GM21825 (cell line): ENCODE results near the gene ZKSCAN1.

ENCODE experiments used
- ATAC-seq: cut with Tn5 transposase; IDR thresholded peaks from one replicate; pipeline ENCODE4 v1.9.1; 2021; ENCODE audit warnings: mild to moderate bottlenecking, moderate library complexity; ENCODE audit not compliant: unreplicated experiment

Gene ZKSCAN1

DNA sequence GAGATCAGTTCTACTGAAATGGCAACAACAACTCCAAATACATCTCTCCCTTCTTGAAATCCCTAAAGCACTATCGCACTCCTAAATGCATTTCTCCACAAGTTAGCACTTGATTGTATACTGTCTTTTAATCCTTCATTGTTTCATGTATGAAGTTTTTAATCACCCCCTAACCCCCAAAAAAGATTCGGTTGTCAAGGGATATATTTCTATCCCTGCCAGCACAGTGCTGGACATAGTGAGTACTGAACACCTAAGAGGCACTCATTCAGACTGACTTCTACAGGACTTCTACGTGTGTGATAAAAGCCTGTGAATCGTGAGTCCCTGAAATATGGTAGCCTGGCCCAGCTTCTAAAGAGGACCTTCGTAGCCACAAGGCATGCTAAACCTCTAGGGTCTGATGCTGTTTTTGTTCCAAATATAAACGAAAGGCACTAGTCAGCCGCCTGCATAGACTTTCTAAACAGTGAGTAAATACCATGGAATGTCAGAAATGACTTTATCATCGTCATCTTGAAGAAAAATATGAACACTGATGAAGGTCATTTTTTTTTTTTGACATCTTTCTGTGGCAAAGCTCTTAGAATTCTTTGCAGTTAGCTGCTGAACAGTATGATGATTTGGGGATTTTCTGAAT is 19.6 kb downstream of the ZKSCAN1 start:
- ATAC-seq: no peak

DNA sequence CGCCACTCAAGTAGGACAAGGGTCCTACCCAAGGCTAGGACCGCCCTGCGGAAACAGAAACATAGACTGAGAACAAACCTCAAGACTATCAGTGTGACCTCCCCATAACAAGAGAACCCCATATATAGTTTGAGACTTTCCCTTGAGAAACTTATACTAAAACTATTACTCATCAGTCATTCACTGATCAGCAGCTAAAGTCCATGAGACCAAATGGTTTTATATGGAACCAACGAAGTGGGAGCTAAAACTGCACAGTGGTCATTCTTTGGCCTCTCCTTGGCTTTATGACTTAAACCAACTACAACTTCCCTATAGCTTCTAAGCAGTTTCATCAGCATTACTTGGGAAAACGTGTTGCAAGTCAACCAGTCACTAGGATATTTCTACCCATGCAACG is 20.5 kb downstream of the ZKSCAN1 start:
- ATAC-seq: no peak

DNA sequence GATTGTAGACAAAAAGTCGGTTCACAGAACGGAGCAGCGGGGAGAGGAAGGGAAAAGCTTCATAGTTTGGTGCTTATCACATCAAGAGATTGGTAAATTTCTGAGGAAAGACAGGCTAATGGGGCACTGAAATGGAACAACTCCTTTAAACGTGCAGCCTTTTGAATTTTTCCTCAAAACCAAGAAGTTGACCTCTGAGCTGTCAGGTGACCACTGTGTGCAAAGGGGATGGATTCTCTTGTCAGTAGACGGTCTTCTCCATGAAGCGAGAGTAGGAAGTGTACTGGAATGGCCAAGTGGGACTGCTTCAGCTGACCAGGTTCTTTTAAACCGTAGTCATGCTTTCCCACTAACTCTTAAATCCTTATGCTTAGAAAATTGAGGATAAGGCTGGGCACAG is 22.9 kb downstream of the ZKSCAN1 start:
- no peak for ATAC-seq

DNA sequence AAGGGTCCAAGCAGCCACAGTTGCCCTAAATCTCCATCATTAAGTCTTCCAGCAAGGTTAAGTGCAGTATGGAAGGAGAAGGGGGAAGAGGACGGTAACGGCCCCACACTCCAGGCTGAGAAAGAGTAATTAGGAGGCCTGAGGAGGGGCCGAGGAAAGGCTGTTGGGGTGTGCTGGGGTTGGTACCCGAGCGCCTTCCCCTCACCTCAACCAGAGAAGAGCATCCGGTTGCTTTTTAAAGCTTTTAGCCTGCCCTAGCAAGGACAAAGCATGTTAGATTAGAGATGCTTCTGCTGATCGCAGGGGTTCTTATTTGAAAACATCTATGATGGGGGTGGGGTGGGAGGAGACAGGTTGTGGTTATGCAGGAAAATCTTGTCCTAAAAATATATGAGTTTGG is 25.2 kb downstream of the ZKSCAN1 start:
- ATAC-seq: no peak

DNA sequence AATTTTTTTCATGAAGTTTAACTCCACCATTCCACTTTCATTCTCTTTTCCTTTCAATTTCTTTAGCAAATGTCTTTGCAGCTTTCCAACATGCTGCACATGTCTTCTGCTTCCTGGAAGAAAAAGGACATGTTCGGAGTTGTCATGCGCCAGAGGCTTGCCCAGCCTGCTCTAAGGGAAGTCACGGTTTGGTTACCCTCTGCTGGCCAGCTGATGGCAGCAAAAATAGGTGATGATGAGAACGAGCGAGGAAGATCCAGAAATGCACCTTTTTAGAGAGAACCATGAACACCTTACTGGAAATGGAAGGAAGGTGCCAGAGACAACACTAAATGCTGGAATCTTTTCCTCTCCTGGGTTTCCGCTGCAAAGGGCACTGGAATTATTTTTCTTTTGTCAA is 29.3 kb downstream of the ZKSCAN1 start:
- no peak for ATAC-seq

DNA sequence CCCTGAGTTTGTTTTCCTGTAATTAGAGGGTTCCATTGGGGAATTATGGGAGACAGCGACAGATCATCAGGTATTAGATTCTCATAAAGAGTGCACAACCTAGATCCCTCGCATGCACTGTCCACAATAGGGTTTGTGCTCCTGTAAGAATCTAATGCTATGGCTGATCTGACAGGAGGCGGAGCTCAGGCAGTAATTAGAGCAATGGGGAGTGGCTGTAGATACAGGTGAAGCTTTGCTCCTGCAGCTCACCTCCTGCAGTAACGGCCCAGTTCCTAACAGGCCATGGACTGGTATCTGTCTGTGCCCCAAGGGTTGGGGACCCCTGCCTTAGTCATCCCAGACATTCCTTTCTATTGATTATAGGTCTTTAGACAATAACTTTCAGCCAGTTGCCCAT is 33.3 kb downstream of the ZKSCAN1 start:
- no peak for ATAC-seq

DNA sequence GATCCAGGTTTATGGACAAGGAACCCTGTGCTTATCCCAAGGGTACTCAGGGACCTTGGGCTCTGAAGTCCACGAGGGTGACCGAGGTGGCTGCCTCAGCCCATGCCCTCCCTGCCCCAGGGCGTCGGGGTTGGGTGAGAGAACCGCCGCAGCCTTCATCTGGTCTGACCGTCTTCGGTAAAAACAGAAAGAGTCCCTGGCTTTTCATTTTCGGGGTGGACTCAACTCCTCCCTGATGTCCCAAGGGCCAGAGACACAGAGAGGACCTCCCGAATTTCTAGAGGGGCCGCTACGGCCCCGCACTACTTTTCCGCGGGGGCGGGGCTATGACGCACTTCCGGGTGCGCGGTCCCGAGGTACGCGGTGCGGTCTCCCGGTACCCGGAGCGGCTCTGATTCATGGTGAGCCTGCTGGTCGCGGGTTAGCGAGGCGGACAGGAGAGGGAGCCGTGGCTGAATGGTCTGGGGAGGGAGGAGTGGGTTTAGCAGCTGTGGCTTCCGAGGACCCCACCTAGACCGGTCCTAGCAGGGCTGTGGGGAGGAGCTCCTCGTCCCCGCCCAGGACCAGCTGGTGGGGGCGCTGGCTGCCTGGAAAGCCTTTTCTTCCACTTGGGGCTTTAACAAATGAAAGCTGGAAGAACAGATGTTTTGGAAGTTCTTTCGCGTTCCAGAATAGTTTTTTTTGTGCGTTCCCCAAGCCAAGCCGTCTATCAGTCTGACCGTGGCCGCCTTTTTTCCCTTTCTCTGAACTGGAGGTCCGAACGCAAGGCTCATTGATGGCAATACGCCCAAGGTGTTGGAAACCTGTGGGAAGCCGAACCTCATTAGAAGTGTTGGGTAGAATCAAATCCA is 34.3 kb downstream of the ZKSCAN1 start, which contains the start of gene ZSCAN21:
Gene ZSCAN21, plus strand, starts transcription at position 334 of the 851 bp plus-strand sequence. CDS start 7,233 bp downstream, outside the sequence.
- ATAC-seq: peak; percentile 85

DNA sequence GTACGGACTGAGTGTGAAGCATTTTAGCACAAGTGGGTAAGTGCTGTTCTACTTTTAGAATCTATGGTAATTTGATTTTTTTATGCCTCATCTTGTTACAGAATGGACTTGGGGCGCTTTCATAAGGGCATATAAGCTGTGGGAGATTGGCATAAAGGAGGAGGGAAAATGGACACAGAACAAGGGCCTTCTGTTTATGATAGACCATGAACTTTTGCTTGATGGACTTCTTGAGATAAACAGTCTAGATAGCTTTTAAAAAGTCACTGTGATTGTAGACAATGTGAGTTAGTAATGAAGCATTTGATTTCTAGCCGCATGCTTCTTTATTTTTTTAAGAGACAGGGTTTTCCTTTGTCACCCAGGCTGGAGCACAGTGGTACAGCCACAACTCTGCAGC is 36.2 kb downstream of the ZKSCAN1 start:
- ATAC-seq: no peak

DNA sequence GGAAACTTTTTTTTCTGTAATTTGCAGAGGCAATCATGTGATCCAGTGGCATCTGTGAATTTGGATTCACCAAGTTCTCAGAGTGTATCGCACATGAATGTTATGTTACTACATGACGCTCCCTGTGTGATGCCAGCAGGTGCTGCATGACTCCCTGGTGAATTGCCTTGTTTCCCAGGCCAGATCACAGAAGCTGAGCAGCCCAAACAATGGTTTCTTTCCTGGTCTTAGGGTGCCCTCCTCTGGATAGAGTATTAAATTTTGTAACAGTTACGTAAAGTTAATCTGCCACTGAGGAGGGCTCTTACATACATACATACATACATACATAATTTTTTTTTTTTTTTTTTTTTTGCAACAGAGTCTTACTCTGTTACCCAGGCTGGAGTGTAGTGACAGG is 37.8 kb downstream of the ZKSCAN1 start:
- ATAC-seq: no peak

DNA sequence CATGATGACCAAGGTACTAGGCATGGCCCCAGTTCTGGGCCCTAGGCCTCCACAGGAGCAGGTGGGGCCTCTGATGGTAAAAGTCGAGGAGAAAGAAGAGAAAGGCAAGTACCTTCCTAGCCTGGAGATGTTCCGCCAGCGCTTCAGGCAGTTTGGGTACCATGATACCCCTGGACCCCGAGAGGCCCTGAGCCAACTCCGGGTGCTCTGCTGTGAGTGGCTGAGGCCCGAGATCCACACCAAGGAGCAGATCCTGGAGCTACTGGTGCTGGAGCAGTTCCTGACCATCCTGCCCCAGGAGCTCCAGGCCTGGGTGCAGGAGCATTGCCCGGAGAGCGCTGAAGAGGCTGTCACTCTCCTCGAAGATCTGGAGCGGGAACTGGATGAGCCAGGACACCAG is 41.6 kb downstream of the ZKSCAN1 start:
- ATAC-seq: no peak

DNA sequence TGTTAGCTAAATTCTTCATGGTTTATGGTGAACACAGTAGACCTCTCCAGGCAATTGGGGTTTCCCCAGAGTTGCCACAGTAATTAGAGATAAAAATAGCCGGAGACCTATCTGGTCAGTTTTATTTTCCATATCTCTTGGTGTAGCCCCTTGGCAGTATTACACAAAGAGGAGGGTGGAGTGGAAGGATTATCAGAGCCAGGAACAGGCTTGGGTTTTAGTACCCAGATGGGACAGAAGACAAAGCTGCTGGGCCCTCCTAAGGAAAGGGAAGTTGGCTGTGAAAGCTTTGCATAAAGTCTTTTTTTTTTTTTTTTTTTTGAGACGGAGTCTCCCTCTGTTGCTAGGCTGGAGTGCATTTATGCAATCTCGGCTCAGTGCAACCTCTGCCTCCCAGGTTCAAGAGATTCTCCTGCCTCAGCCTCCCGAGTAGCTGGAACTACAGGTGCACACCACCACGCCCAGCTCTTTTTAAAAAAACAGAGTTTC is 43.9 kb downstream of the ZKSCAN1 start:
- no peak for ATAC-seq

DNA sequence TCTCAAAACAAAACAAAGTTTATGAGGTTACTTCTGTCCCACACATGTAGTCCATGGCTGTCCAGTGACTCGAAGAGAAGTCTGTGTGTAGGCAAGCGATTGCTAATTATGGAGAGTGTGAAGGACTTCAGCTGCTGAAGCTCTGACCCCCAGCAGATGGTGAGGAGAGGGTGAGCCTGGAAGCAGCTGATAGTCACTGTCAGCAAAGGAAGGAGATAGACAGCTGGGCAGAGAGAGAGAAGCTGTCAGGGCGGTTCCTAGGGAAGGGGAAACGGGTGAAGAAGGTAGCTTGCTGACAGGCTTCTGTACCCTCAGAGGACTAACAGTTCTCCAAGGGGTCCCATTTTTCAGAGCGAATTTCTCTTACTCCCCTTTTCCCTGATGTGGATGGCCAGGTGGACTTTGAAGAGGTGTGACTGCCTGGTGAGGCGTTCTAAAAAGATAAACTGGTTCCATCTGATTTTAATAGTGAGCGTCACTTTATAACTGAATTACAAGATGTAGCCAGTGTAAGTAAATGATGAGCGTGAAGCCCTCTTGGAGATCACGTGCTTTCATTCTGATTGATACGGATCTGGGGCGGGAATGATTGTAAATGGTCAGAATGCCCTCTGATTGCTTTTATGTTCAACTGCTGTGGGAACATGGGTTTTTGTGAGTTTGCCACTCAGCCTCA is 46.3 kb downstream of the ZKSCAN1 start:
- ATAC-seq: no peak

DNA sequence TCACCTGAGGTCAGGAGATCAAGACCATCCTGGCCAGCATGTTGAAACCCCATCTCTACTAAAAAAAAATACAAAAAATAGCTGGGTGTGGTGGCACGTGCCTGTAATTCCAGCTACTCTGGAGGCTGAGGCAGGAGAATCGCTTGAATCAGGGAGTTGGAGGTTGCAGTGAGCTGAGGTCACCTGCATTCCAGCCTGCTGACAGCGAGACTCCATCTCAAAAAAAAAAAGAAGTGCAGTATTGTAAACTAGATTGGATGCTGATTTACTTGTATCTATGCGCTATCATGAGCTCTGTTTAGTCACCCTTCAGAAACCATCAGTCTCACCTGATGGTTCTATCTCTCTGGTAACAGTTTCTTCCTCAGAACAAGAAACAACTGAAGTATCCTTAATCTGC is 48.0 kb downstream of the ZKSCAN1 start:
- ATAC-seq: no peak

DNA sequence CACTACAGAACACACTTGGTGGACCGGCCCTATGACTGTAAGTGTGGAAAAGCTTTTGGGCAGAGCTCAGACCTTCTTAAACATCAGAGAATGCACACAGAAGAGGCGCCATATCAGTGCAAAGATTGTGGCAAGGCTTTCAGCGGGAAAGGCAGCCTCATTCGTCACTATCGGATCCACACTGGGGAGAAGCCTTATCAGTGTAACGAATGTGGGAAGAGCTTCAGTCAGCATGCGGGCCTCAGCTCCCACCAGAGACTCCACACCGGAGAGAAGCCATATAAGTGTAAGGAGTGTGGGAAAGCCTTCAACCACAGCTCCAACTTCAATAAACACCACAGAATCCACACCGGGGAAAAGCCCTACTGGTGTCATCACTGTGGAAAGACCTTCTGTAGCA is 48.8 kb downstream of the ZKSCAN1 start:
- ATAC-seq: no peak

DNA sequence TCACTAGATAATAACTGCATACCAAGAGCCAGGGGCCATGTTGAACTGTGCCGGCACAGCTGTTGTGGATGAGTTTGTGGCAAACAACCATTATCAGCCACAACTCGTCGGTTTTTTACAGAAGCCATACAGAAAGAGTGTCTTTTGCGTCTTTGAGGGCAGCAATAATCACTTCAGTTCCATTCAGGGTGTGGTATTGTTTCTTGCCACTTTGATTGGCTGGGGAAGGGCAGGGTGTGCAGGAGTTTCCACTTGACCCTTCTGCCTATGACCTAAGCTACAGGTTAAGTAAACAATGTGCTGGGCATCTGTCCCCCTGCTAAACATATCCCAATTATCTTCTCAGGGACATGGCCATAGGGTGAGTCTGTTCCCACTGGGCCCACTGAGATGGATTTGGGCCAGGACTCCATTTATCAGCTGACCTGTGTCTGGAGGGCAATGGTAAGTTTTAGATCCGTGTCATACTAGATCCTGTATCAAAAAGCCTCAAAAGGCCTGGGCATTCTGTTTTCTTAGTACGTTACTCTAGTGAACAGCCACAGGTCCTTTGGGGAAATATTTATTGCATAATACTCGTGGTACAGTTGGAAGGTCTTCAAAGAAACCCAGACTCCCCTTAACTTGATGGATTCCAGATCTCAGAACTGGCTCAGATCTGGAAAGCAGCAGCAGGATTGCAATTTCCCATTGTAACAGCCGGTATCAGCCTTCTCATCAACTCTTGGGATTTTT is 50.2 kb downstream of the ZKSCAN1 start:
- ATAC-seq: no peak

DNA sequence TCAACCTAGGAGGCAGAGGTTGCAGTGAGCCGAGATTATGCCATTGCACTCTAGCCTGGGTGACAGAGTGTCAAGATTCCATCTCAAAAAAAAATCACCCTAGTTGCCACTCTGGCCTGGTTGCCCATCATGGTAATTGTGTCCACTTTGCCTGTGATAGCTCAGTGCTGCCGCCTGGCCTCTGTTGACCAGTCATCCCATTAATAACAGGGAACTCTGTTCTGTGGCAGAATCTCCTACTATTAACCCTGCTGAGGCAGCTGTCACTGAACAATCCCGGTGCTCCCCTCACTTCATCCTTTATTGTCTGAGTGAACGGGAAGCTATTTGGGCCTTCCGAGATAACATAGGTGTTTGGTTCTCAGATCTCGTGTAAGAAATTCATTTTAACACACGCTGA is 51.6 kb downstream of the ZKSCAN1 start:
- no peak for ATAC-seq

DNA sequence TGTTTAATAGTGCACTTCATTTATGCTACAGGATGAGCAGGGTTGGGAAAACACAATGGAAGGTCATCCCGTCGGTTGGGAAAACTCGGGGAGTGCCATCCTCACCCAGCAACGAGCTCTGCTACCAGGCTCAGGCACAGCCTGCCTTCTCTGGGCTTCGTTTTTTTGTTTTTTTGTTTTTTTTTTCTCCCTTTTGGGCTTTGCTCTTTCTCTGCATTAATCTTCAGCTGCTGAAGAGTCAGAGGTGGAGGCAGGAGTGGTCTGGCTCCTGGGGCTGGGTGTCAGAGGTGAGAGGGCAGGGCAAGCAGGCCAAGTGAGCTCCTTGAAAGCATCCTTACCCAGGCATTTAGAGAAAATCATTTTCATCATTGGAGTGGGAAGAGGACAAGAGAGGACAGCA is 54.6 kb downstream of the ZKSCAN1 start:
- ATAC-seq: no peak

DNA sequence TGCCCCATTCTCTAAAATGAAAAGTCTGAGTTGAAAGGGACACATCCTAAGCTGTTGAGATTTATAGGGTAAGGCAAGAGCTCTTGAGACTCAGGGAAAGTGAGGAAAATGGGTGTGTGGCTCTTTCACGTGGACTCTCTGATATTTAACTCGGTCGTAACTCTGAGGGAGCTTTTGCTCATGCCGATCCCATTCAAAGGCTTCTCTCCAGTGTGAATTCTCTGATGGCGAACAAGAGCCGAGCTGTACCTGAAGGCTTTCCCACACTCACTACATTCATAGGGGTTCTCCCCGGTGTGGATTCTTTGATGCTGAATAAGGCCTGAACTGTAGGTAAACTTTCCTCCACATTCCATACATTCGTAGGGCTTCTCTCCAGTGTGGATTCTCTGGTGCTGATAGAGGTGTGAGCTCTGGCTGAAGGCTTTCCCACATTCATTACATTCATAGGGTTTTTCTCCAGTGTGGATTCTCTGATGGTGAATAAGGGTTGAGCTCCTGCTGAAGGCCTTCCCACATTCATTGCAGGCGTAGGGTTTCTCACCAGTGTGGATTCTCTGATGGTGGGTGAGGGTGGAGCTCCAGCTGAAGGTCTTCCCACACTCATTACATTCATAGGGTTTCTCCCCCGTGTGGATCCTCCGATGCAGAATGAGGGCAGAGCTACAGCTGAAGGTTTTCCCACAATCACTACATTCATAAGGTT is 55.8 kb downstream of the ZKSCAN1 start:
- ATAC-seq: no peak

DNA sequence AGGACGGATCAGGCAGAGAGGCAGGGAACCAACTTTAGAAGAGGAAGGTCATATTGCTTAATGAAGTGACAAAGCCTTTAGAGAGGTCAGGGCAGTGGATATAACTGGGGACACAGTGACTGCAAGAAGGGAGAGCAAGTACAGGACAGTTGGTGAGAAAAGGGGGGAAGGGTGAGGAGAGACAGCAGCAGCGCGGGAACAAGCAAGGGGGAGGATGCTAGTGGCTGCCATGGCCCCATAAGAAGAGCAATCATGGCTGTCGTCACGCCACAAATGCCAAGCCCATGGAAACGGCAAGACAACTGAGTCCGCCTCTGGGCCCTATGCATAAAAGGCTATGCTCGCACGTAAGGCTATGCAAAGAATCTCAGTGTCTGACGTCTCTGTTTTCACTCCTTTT is 57.1 kb downstream of the ZKSCAN1 start:
- ATAC-seq: no peak

DNA sequence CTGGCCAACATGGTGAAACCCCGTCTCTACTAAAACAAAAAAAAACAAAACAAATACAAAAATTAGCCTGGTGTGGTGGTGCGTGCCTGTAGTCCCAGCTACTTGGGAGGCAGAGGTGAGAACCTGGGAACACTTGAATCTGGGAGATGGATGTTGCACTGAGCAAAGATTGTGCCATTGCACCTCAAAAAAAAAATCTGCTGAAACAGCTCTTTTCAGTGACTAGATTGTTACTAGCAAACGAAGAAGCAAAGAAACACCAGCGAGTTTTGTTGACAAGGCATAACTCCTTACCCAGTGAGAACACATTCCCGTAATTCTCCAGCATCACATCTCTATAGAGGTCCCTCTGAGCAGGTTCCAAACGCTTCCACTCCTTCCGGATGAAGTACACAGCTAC is 59.4 kb downstream of the ZKSCAN1 start:
- no peak for ATAC-seq
